Stimulated activated CD8-positive, alpha-beta memory T cell treated with anti-CD3 and anti-CD28 coated beads, Interleukin-2, amount 100 ng/mL, for 48 hours (primary cell): ENCODE results near the gene OLFM2.
"Not testable (repeated sequence)": the region's sequence is repeated elsewhere in the genome, so short reads cannot be mapped to it uniquely, and the experiment has no call there.

ENCODE experiments used
- DNase-seq, 2 donors: peaks; one replicate each; pipeline ENCODE4 v3.0.0-alpha.2; 2020; ENCODE audit warnings: low read depth in 2 of 2

Gene OLFM2

GRCh38 chr19:9936326-9937000, at the start of gene OLFM2:
Gene OLFM2 (minus strand): TSS chr19:9936515. CDS start chr19:9936366, 149 bp downstream.
- no peak for DNase-seq

DNA sequence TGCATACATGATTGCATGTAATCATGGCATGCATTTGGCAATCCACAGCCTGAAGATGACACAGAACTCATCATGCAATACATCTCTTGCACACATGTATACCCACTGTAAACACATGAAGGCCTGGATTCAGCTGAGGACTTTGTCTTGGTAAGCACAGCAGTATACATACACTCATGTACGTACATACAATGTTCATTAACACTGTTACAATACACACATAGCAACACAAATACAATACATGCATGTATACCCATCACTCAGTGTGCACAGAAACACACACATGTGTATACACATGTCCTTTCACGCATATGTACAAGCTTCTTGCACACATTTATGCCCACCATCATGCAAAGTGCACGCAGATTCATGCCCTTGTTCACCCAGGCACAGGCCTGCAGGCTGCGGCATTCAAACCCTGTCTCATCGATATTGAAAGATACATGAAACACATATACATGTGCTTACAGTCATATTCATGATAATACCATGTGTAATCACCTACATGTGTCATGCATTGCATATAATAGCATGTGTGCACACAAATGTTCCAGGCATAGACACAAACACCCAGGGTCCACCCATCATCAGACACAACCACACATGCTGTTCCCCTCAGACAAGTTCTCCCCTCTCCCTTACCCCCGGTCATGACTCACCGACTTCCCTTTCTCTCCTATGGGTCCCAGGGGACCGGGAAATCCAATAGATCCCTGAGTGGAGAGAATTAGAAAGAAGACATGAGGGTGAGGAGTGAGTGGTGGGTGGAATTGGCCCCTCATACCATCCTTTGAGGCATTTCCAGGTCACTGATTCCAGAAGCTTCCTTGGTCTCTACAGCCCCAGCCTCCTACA, 45.3 kb upstream of the OLFM2 start:
- DNase-seq: no peak

GRCh38 chr19:9972103-9972502, 35.8 kb upstream of the OLFM2 start:
- no peak for DNase-seq

GRCh38 chr19:9971166-9971897, 35.0 kb upstream of the OLFM2 start:
- no peak for DNase-seq

GRCh38 chr19:9970481-9970880, 34.2 kb upstream of the OLFM2 start:
- no peak for DNase-seq

DNA sequence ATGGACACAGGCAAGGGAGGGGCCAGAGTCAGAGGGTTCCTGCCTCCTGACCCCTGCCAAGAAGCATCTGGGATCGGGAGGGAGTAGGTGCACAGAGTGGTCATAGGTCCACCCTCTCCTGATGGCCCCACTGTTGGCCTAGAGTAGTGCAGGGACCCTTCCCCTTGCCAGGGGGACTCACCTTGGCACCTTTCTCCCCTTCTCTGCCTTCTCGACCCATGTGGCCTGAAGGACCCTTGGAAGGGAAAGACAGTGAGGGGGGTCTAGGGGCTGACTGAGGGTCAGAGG, 33.3 kb upstream of the OLFM2 start:
- no peak for DNase-seq

DNA sequence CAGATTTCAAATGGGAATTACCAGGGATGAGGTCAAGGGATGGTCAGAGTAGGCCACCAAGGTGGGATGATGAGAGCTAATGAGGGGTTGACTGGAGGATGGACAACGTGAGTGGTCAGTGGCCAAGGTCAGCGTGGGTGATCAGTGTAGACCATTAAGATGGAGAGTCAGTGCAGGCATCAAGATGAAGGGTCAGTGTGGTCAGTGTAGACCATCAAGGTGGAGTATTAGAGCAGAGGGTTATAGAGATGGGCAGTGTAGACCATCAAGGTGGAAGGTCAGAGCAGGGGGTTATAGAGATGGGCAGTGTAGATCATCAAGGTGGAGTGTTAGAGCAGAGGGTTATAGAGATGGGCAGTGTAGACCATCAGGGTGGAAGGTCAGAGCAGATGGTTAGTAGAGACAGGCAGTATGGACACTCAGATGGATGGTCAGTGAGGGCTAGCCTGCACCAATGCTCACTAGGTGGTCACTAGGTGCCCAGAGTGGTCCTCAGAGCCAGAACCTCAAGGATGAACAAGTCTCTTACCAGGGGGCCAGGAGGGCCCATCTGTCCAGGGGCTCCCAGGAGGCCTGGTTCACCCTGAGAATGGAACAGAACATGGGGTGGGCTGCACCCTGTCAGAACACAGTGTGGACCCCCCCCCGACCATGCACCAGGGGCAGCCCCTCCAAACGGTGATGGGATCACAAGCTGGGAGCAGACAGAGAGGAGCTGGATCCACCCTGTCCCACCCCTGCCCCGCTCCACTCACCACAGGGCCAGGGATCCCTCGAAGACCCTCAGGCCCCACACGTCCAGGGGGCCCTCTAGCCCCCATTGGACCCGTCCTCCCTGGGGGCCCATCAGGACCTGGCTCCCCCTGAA, 32.7 kb upstream of the OLFM2 start:
- no peak for DNase-seq

DNA sequence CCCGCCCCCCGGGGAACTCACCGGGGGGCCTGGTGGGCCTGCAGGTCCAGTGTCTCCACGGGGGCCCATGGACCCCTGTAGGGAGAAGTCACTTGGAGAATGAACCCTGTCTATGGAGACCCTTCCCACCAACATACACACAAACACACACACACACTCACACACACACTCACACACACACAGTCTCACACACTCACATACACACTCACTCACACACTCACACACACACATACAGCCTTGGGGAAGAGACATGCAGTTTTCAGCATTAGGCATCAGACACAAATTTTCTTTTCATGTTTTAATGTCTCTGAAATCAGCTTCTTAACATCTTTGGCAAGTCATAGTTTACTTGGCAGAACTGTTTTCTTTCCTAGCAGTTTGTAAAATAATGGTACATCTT, 31.0 kb upstream of the OLFM2 start:
- no peak for DNase-seq

- DNase-seq: no peak
Observed at GRCh38 chr19:9966448-9966847, 30.1 kb upstream of the OLFM2 start.

DNA sequence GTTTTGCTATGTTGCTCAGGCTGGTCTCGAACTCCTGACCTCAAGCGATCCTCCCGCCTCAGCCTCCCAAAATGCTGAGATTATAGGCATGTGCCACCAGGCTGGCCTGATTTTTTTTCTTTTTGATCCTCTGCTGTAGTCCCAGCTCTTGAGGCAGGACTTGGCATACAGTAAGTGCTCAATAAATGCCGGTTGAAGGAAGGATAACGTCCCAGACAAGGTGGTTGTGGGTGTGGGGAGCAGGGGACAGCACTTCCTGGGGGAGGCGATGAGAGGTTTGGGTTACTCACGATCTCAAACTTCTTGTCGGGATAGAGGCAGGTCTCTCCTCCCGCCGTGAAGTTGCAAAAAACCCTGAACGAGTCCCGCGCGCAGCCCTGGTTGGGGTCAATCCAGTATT, 29.7 kb upstream of the OLFM2 start:
- DNase-seq: no peak

DNA sequence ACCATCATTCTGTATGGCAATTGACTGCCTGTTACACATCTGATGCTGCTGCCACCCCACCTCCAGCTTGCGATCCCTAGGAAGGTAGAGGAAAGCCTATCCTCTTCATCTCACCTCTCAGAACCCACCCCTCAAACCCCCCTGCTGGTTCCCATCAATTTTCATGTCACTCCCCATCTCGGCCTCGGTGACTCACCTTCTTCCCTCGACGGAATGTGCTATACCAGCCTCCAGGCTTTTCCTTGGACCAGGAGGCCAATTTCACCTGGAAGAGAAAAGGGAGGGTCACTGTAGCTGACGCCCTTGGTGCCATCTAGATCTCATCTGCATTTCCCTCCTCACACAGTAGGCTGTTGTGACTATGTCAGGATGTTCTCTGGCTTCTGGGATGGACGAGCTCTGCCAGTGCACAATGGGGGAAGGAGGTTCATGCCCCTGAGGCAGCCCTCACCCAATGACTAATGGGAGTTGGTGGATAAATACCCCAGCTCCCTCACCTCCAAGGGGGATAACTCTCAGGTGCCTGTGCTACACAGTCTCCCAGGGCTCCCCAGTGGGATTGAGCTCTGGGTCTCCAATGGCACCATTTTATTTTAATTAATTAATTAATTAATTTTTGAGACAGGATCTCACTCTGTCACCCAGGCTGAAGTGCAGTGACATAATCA, 26.4 kb upstream of the OLFM2 start:
- no peak for DNase-seq

DNA sequence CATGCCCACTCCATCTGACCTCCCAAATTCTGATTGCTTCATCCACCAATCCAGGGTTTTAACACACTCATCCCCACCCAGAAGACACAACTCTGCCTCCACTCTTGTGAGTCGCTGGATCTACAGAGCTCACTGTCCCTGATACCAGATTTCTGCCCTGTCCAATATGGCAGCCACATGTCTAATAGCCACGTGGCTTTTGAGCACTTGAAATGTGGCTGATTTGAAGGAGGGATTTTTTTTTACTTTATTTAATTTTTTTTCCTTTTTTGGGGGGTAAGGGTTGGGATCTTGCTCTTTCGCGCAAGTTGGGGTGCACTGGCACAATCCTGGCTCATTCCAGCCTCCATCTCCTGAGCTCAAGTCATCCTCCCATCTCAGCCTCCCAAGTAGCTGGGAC, 24.8 kb upstream of the OLFM2 start:
- no peak for DNase-seq

- no peak for DNase-seq
Observed at GRCh38 chr19:9958379-9958821, 22.1 kb upstream of the OLFM2 start.

DNA sequence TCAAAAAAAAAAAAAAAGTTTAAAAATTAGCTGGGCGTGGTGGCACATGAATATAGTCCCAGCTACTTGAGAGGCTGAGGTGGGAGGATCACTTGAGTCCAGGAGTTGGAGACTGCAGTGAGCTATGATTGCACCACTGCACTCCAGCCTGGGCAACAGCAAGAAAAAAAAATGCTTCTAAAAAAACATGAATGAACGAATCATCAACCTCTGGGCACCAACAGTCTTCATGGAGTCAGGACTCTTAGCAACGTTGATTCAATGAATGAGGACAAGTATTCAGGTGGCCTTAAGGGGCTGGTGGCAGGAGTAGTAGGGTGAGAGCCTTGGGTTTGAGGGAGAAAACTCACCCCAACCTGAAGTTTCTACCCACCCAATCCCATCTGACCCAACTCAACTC, 20.6 kb upstream of the OLFM2 start:
- DNase-seq: no peak

DNA sequence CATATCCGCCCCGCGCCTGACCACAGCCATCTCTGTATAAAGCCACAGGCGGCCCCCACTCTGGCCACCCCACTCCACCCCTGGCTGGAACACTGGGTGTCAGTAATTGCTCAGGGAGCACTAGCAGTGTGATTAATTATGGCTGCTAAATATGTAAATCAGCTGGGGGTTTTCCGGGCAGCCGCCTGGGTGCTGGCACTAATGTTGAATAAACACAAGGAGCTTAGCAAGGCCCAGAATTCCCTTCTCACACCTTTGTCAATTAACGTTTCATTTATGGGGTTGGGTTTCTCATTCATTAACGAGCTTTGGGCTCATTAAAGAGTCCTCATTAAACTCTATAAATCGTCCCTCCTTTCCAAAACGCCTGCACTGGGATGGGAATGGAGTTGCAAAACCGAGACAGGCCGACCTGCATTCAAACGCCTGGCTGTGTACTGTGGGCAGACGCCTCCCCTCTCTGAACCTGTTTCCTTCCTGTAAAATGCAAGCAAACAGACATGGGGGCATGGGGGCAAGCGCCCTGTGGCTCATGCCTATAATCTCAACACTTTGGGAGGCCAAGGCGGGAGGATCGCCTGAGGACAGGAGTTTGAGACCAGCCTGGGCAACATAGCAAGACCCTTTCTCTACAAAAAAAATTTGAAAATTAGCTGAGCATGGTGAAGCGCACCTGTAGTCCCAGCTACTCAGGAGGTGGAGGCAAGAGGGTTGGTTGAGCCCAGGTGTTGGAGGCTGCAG, 17.7 kb upstream of the OLFM2 start:
- no peak for DNase-seq

DNA sequence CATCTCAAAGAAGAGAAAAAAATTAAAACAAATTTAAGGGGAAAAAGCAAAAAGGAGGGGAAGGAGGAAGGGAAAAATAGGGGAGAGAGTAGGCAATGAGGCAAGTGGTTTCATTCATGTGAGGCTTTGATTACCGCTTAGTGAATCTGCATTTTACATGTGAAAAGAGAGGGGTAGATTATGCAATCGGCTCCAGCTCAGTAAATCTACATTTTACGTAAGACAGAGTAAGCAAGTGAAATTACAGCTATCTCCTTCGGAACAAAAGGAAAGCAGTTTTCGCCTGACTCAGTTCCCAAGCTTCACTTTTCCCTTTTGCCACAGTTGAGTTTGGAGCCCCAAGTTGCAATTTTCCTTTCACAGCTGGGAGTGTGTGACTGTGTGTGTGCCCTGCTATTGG, 16.0 kb upstream of the OLFM2 start:
- DNase-seq: no peak

GRCh38 chr19:9947441-9947840, 11.1 kb upstream of the OLFM2 start:
- no peak for DNase-seq

- not testable (repeated sequence) for DNase-seq
Observed at GRCh38 chr19:9946528-9947125, 10.3 kb upstream of the OLFM2 start.

DNA sequence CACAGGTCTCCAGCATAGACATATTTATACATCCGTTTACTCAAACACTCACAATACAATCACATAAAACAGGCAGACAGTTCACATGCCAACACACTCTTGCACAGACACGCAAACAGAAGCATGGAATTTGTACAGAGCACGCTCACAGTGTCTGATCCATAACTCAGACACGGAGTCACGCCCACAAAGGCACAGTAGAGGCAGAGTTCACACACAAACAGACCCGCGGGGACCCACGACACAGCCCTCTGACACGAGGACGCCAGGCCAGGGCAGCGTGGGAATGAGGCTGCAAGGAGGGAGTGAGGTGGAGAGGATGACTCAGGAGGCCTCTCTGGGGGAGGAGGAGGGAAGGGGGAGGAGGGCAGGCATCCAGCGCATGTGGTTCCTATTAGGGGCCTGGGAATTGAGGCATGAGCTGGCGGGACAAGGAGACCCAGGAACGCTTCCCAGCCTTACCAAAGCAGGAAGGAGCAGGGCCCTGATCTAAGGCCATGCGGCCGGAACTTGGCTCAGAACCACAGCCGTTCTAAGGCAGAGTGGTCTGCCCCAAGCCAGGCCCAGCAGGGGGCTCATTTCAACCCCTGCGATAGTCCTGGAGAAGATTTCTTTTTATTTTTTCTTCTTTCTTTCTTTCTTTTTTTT, 9.1 kb upstream of the OLFM2 start:
- DNase-seq: no peak

DNA sequence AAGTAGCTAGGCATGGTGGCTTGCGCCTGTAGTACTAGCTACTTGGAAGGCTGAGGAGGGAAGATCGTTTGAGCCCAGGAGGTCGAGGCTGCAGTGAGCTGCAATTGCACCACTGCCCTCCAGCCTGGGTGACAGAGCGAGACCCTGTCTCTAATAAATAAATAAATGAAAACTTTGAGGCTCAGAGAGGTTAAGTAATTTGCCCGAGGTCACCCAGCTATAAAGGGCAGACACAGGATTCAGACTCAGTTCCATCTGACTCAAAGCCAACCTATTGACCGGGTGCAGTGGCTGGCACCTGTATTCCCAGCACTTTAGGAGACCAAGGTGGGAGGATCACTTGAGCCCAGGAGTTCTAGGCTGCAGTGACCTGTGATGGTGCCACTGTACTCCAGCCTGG, 7.4 kb upstream of the OLFM2 start:
- no peak for DNase-seq
